ENCODE measurements around the gene GAB1.

The GAB1 gene

DNA sequence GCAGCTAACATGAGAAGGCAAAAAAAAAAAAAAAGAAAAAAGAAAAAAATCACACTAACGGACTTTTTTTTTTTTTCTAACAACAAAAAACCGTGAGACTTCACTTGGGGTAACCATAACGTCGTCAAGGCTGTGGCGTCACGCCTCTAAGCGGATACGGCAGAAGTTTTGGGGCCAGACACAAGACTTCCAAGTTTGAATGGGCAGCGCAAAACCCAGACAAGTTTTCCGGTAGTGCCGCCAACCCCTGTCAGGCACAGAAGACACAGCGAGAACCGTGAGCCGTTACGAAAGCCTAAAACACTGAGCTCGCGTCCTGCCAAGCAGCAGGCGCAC lies 176.3 kb downstream of the GAB1 start:
- no peak for DNase-seq

DNA sequence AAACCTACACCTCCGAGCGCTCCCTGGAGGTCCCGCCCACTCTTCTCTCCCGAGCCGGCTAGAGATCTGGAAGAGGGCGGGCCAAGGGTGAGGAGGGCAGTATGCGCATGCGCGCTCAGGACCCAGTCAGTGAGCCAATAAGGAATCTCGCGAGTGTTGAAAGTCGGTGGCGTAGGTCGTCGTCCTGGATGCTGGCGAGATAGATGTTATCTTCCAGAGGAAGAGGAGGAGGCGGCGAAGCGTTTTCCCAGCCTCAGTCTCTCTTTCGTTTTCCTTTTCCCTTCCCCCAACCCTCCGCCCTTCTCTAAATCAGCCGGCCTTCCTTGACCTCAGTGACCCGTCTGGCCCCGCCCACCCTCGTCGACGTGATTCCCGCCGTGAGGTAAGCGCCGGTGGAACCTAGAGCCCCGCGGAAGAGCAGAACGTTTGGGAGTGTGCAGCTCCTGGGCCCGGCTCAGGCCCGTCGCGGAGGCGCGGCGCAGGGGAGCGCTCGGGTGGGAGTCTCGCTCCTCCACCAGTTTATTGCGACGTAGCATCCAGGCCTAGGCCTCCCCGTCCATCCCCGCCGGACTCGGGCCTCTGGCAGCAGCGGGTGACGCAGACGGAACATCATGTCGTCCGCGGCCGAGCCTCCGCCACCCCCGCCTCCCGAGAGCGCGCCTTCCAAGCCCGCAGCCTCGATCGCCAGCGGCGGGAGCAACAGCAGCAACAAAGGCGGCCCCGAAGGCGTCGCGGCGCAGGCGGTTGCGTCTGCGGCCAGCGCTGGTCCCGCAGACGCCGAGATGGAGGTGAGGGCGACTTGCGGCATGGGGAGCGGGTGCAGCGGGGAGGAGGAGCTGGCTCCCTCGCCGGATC lies 176.9 kb downstream of the GAB1 start, which contains the start of gene SMARCA5:
Gene SMARCA5, plus strand, starts transcription at position 389 of the 855 bp plus-strand sequence. Its CDS starts 223 bp downstream, at position 612.
- DNase-seq = peak; percentile 97

DNA sequence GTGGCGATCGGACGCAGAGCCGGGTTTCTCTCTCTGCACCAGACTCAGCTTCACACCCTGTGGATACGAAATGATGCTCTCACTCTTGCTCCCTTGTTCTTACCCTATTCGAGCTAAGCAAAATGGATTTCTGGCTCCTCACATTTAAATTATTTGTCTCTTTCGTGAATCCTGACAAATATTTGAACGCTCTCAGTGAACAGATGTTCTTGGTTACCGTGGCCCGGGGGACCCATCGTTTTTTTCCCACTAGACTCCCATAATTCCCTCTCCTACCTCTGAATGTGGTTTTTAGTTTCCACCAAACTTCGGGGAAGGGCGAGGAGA lies 177.5 kb downstream of the GAB1 start:
- no peak for DNase-seq

DNA sequence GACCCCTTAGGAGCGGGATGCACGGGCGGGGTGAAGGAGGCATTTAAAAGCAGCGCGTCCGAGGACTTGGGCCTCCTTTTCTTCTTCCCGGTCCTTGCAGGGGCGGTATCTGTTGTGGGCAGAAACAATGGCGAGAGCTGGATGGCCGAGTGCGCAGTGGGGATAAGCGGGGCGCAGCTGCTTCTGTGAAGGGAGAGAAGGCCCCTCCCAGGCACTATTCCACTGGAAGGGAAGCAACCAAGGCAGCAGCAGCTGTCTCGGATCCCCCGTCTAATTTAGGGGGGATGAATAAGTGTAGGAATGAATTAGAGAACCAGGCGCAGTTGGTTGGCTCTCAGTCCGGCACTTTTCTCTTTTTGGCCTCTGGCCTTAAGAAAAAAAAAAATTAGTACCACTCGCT lies 177.8 kb downstream of the GAB1 start:
- DNase-seq = peak; percentile 73

DNA sequence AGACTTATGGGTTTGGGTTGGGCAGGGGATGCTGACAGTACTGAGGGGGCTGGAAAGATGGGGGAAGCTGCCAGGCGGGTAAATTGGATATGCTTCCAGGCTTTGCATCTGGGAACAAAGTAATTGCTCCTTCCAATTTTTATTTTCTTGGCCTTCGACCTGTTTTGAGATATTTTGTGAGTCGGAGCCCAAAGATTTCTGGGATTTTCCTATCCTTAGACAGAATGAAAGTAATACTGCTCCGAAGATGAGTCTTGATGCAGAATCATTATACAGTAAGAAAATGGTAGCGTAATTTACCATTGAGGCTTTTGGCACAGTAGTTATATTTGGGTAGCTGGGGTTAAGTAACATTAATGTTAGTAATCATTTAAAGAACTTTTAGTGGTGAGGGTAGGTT lies 178.2 kb downstream of the GAB1 start:
- DNase-seq = no peak

DNA sequence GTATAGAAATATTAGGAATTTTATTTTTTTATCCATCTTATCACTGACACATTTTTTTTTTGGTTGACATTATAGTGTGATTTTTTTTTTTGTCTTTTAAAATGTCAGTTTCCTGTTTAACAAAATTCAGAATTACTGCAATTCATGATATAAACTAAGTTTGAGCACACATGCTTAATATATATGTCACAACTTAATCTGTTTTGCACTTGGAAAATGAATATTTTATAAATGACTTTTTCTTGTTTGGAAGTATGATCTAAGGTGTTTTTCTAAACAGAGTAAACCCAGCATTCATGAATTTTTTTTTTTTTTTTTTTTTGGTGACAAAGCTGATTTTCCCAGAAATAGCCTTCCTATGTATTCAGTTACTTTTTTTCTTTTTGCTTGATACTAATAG lies 179.2 kb downstream of the GAB1 start:
- DNase-seq = no peak

DNA sequence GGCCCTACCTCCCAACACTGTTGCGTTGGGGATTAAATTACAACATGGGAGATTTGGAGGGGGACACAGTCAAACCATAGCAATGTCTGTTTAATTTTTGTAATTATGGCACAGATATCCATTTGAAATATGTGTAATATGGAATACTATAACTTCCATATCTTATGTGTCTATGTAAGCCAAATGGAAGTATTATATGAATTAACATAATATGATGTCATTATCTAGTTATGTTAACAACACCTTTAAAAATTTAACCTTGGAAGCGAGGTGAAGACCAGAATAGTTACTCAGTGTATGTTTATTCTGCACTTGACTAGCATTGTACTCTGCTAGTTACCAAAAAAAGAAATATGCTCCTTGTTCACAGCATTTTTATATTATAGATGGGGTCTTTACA lies 181.1 kb downstream of the GAB1 start:
- DNase-seq = no peak

All from right forelimb (tissue), 1 donor.